ENCODE measurements around the gene CLUH.

DNA sequence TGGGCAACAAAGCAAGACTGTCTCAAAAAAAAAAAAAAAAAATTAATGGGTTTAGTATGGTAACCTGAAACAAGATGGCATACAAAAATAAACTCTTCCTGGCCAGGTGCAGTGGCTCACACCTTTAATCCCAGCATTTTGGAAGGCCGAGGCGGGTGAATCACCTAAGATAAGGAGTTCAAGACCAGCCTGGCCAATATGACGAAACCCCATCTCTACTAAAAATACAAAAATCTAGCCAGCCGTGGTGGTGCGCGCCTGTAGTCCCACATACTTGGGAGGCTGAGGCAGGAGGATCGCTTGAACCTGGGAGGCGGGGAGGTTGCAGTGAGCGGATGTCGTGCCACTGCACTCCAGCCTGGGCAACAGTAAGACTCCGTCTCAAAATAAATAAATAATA is 62.4 kb downstream of the CLUH start:
- no peak for TF ChIP-seq EZH2 (IDR thresholded peaks at IDR 0.05; ENCODE audit: borderline replicate concordance, insufficient read depth, low read depth, low read length, poor library complexity, severe bottlenecking)
- TF ChIP-seq, protein P1, sequence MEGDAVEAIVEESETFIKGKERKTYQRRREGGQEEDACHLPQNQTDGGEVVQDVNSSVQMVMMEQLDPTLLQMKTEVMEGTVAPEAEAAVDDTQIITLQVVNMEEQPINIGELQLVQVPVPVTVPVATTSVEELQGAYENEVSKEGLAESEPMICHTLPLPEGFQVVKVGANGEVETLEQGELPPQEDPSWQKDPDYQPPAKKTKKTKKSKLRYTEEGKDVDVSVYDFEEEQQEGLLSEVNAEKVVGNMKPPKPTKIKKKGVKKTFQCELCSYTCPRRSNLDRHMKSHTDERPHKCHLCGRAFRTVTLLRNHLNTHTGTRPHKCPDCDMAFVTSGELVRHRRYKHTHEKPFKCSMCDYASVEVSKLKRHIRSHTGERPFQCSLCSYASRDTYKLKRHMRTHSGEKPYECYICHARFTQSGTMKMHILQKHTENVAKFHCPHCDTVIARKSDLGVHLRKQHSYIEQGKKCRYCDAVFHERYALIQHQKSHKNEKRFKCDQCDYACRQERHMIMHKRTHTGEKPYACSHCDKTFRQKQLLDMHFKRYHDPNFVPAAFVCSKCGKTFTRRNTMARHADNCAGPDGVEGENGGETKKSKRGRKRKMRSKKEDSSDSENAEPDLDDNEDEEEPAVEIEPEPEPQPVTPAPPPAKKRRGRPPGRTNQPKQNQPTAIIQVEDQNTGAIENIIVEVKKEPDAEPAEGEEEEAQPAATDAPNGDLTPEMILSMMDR (IDR thresholded peaks at IDR 0.05): no peak

Measured in B cell (primary cell).